ENCODE results near the gene BICC1. TPM values are rescaled to one million over a fixed set of nuclear protein-coding genes. Genes with fewer than 3 reads are reported as not detected.

Gene BICC1
- total and polyA plus RNA-seq, 2 of the 8 experiments (the other 6 are each of a cell fraction or from before 2014, with no cell fraction given): 0.20 to 0.73 TPM

DNA sequence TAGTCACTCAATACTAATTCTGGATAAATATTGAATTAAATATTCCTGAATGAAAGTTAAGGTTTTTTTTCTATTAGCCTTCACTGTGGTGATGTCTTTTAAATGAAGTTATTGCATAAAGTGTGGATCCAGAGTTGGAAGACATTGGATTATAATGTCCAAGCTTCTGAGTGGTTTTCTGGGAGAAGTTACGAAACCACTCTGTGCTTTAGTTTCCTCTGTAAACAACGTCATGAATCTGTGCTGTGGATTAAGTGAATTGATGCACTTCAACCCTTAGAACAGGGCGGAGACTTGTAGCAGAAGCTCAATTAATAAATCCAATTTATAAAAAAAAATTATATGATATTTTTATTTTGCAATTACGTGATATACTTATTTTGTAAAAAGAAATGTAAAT, 271.7 kb downstream of the BICC1 start:
- Histone ChIP-seq H3K4ac (replicated peaks; ENCODE audit: insufficient read length, low read depth, low read length) (no peak overlapping the region), H4K8ac (ENCODE audit: extremely low read depth, insufficient read depth, low read length) (no peak overlapping the region), H3K56ac (replicated peaks; ENCODE audit: insufficient read length, low read depth, low read length) (no peak overlapping the region), H2AFZ (ENCODE audit: low read length) (no peak overlapping the region), H3K27me3 (replicated peaks in 1 of 4; ENCODE audit: control insufficient read depth in 3 of 4, extremely low read depth in 1 of 4, insufficient read depth in 3 of 4, low read length in 3 of 4) (no peaks in the 10 kb centered on the region), H2BK12ac (ENCODE audit: low read depth, low read length) (no peak overlapping the region), H3K36me3 (ENCODE audit: control insufficient read depth in 2 of 4, insufficient read depth in 4 of 4, low read length in 3 of 4) (no peaks in the 10 kb centered on the region), H4K5ac (ENCODE audit: insufficient read length, low read depth, low read length) (no peak overlapping the region), H3K4me2 (ENCODE audit: insufficient read depth in 1 of 2, low read depth in 2 of 2, low read length in 2 of 2) (no peak overlapping the region), H4K20me1 (replicated peaks in 1 of 2; ENCODE audit: control insufficient read depth in 1 of 2, insufficient read depth in 2 of 2, low read length in 2 of 2) (no peaks in the 10 kb centered on the region), H4K91ac (replicated peaks; ENCODE audit: insufficient read length, low read length) (no peak overlapping the region), H2BK5ac (ENCODE audit: low read depth, low read length) (no peak overlapping the region), H3K14ac (ENCODE audit: insufficient read length) (no peak overlapping the region), H3K23ac (ENCODE audit: insufficient read length) (no peak overlapping the region), H3K9me3 (ENCODE audit: insufficient read depth in 2 of 2, low read depth in 1 of 2, low read length in 1 of 2) (no peaks in the 10 kb centered on the region), H3K23me2 (ENCODE audit: low read depth, low read length) (no peaks in the 10 kb centered on the region), H2BK20ac (ENCODE audit: low read length) (no peak overlapping the region), H3K79me2 (ENCODE audit: control insufficient read depth in 1 of 2, insufficient read depth in 2 of 2, low read length in 2 of 2) (no peaks in the 10 kb centered on the region), H3K4me1 (replicated peaks in 1 of 4; ENCODE audit: control insufficient read depth in 3 of 4, insufficient read depth in 4 of 4, low read length in 3 of 4) (no peaks in the 10 kb centered on the region), H2BK15ac (ENCODE audit: low read length) (no peak overlapping the region), H3K79me1 (ENCODE audit: low read depth, low read length) (no peaks in the 10 kb centered on the region), H3K18ac (ENCODE audit: extremely low read depth, low read length) (no peak overlapping the region), H2BK120ac (replicated peaks; ENCODE audit: low read depth, low read length) (no peak overlapping the region), H3K27ac (ENCODE audit: low read depth, low read length) (no peak overlapping the region), H3K4me3 (ENCODE audit: extremely low read depth in 1 of 4, insufficient read depth in 2 of 4, low read depth in 3 of 4, low read length in 4 of 4) (no peak overlapping the region), H3K9ac (replicated peaks in 1 of 4; ENCODE audit: extremely low read depth in 1 of 4, low read depth in 3 of 4, low read length in 3 of 4) (no peak overlapping the region), H2AK5ac (ENCODE audit: low read depth, low read length) (no peak overlapping the region)
- WGBS, 2 experiments (ENCODE audit: extremely low coverage in 1 of 2, insufficient coverage in 1 of 2, insufficient read length in 1 of 2, insufficient replicate concordance in 2 of 2, low coverage in 1 of 2, low lambda C conversion rate in 2 of 2, missing lambda C conversion rate in 1 of 2): 86% methylated on average over 4 of the region's 4 CpGs; no CpG with 5 or more reads in 1 of the 2 experiments
- CTCF ChIA-PET (ENCODE audit: partially characterized antibody): interaction anchor here (0.6 to 1.4 kb wide), 5 partner anchors 12 to 936 kb away, joined by 3 read pairs; no protein-coding TSS in a partner anchor
- FAIRE-seq (no peak), DNase-seq (ENCODE audit: low read depth in 1 of 2, low spot score in 2 of 2) (no peak)
- POLR2A ChIA-PET (ENCODE audit: partially characterized antibody): no interaction called here
- TF ChIP-seq MAFK (IDR thresholded peaks at IDR 0.05; ENCODE audit: low read depth, low read length) (no peak), CHD1 (IDR thresholded peaks at IDR 0.05; ENCODE audit: low read depth, low read length) (no peak), GTF2F1 (IDR thresholded peaks at IDR 0.05; ENCODE audit: borderline replicate concordance, low read depth, low read length) (no peak), CTBP2 (IDR thresholded peaks at IDR 0.05; ENCODE audit: borderline replicate concordance, insufficient read depth, insufficient read length, low read length) (no peak), YY1 (IDR thresholded peaks at IDR 0.05; ENCODE audit: low read depth, low read length) (no peak), POLR2AphosphoS5 (IDR thresholded peaks at IDR 0.05; ENCODE audit: low read depth, low read length) (no peak), POU5F1 (IDR thresholded peaks at IDR 0.05; ENCODE audit: low read depth, low read length) (no peak), EGR1 (IDR thresholded peaks at IDR 0.05; ENCODE audit: borderline replicate concordance, low read depth, low read length) (no peak), EP300 (IDR thresholded peaks at IDR 0.05; ENCODE audit: borderline replicate concordance in 1 of 2, low read depth in 2 of 2, low read length in 2 of 2) (no peak)
- TF ChIP-seq, protein P1, sequence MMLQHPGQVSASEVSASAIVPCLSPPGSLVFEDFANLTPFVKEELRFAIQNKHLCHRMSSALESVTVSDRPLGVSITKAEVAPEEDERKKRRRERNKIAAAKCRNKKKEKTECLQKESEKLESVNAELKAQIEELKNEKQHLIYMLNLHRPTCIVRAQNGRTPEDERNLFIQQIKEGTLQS (IDR thresholded peaks at IDR 0.05; ENCODE audit: insufficient read depth, low read depth, low read length): no peak
- TF ChIP-seq, protein P2, sequence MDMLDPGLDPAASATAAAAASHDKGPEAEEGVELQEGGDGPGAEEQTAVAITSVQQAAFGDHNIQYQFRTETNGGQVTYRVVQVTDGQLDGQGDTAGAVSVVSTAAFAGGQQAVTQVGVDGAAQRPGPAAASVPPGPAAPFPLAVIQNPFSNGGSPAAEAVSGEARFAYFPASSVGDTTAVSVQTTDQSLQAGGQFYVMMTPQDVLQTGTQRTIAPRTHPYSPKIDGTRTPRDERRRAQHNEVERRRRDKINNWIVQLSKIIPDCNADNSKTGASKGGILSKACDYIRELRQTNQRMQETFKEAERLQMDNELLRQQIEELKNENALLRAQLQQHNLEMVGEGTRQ (IDR thresholded peaks at IDR 0.05; ENCODE audit: low read length): no peak
- TF ChIP-seq, protein P3, sequence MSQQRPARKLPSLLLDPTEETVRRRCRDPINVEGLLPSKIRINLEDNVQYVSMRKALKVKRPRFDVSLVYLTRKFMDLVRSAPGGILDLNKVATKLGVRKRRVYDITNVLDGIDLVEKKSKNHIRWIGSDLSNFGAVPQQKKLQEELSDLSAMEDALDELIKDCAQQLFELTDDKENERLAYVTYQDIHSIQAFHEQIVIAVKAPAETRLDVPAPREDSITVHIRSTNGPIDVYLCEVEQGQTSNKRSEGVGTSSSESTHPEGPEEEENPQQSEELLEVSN (IDR thresholded peaks at IDR 0.05): no peak
